ENCODE data around the gene SGMS1.

DNA sequence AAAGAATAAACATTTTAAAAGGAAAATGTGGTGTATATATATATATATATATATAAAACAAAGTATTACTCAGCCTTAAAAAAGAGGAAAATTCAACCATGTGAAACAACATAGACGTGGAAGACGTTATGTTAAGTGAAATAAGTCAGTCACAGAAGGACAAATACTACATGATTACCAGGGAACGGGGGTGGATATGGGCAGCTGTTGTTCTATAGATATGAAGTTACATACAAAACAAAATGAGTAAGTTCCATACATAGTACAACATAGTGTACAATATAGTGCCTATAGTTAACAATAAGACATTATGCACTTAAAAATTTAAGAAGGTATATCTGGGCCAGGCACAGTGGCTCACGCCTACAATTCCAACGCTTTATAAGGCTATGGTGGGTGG lies 48.8 kb downstream of the SGMS1 start:
- TF ChIP-seq, protein P1, sequence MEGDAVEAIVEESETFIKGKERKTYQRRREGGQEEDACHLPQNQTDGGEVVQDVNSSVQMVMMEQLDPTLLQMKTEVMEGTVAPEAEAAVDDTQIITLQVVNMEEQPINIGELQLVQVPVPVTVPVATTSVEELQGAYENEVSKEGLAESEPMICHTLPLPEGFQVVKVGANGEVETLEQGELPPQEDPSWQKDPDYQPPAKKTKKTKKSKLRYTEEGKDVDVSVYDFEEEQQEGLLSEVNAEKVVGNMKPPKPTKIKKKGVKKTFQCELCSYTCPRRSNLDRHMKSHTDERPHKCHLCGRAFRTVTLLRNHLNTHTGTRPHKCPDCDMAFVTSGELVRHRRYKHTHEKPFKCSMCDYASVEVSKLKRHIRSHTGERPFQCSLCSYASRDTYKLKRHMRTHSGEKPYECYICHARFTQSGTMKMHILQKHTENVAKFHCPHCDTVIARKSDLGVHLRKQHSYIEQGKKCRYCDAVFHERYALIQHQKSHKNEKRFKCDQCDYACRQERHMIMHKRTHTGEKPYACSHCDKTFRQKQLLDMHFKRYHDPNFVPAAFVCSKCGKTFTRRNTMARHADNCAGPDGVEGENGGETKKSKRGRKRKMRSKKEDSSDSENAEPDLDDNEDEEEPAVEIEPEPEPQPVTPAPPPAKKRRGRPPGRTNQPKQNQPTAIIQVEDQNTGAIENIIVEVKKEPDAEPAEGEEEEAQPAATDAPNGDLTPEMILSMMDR (conservative IDR thresholded peaks at IDR 0.05 in 1 of 2, IDR thresholded peaks at IDR 0.05 in 1 of 2; ENCODE audit: extremely low read depth in 1 of 2, insufficient read depth in 1 of 2, low read depth in 1 of 2, low read length in 2 of 2), result no peak
- no peak for TF ChIP-seq EZH2 (IDR thresholded peaks at IDR 0.05; ENCODE audit: borderline replicate concordance, low read length)

All from mammary epithelial cell (primary cell).